Colonic mucosa (tissue), 4 donors: ENCODE results near the gene CDK13. TPM values are rescaled to one million over a fixed set of nuclear protein-coding genes. Genes with fewer than 3 reads are reported as not detected.

Experiments
- DNase-seq: peaks from one replicate; pipeline ENCODE4 v3.0.0-alpha.2; 2020
- H3K27ac ChIP-seq: fragments of 200-600 bp; one replicate; pipeline ENCODE4 v1.8.0; 2021
- H3K27me3 ChIP-seq: fragments of 200-600 bp; one replicate; pipeline ENCODE4 v1.8.0; 2021
- H3K36me3 ChIP-seq: fragments of 200-600 bp; one replicate; pipeline ENCODE4 v1.8.0; 2021
- H3K4me1 ChIP-seq: fragments of 200-600 bp; one replicate; pipeline ENCODE4 v1.8.0; 2021; ENCODE audit warnings: mild to moderate bottlenecking
- H3K4me3 ChIP-seq: fragments of 200-600 bp; one replicate; pipeline ENCODE4 v1.8.0; 2021
- H3K9ac ChIP-seq, 2 donors: one replicate each; pipeline ENCODE4 v1.7.0; 2013; ENCODE audit warnings: control low read depth in 2 of 2, low read depth in 2 of 2, low read length in 2 of 2
- H3K9me3 ChIP-seq: fragments of 200-600 bp; one replicate; pipeline ENCODE4 v1.8.0; 2021
- intact Hi-C: fragments of 100-400 bp; cut with DNase I; formaldehyde crosslinking; loops from one replicate; pipeline ENCODE4 v1.14.1; 2022
- total RNA-seq, 2 donors: library from RNA; stranded (reverse); fragmentation: NEBNext Ultra II Directional in 1 of 2; extraction: Animal tissue kit (Norgen Biotek cat#: 25700) in 1 of 2; gene quantifications; one replicate each; pipeline ENCODE4 v1.2.1, GENCODE V29; 2021
- TF ChIP-seq, protein P1 (sequence below): fragments of 200-600 bp; IDR thresholded peaks from one replicate; pipeline ENCODE4 v1.8.0; 2022; ENCODE audit warnings: antibody characterized with exemption, mild to moderate bottlenecking
- donor health status: healthy.
- donor health status: DM: no; HTN: no; CAD: no.
- donor health status: DM: no; HTN: no; CAD: no.

The CDK13 gene
- total RNA-seq, 2 donors from 2014 or later = 42.3 to 45.2 TPM

GRCh38 chr7:39958038-39958437, 8.0 kb downstream of the CDK13 start:
- no peaks in the 10 kb centered on the region for H3K27me3 ChIP-seq
- no peak overlapping the region for H3K27ac ChIP-seq
- intact Hi-C loops = loop anchor here (5.0 kb wide), 1 partner anchor 94 kb away; no protein-coding TSS in a partner anchor
- no peaks in the 10 kb centered on the region for H3K36me3 ChIP-seq
- DNase-seq = no peak
- H3K9me3 ChIP-seq = no peaks in the 10 kb centered on the region
- H3K4me3 ChIP-seq = no peak overlapping the region
- peaks cover 17% of the 10 kb centered on the region for H3K4me1 ChIP-seq
- no peak overlapping the region for H3K9ac ChIP-seq
- TF ChIP-seq, protein P1, sequence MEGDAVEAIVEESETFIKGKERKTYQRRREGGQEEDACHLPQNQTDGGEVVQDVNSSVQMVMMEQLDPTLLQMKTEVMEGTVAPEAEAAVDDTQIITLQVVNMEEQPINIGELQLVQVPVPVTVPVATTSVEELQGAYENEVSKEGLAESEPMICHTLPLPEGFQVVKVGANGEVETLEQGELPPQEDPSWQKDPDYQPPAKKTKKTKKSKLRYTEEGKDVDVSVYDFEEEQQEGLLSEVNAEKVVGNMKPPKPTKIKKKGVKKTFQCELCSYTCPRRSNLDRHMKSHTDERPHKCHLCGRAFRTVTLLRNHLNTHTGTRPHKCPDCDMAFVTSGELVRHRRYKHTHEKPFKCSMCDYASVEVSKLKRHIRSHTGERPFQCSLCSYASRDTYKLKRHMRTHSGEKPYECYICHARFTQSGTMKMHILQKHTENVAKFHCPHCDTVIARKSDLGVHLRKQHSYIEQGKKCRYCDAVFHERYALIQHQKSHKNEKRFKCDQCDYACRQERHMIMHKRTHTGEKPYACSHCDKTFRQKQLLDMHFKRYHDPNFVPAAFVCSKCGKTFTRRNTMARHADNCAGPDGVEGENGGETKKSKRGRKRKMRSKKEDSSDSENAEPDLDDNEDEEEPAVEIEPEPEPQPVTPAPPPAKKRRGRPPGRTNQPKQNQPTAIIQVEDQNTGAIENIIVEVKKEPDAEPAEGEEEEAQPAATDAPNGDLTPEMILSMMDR = no peak

DNA sequence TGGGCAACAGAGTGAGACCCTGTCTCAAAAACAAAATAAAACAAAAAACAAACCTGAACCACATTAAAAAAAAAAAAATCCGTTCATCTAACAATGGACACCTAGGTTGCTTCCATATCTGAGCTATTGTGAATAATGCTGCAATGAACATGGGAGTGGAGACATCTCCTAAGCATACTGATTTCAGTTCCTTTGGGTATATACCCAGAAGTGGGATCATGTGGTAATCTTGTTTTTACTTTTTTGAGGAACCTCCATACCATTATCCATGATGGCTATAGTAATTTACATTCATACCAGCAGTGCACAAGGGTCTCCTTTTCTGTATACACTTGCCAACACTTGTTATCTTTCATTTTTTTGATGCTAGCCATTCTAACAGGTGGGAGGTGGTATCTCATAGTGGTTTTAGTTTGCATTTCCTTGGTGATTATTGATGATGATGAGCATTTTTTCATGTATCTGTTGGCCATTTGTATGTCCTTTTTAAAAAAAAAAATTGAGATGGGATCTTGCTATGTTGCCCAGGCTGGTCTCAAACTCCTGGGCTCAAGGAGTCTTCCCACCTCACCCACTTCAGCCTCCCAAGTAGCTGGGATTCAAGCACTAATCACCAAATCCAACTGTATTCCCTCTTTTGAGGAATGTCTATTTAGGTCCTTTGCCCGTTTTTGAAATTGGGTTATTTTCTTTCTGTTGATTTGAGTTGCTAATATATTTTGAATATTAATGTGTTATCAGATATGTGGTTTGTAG, 17.5 kb downstream of the CDK13 start:
- Histone ChIP-seq H3K4me1 (no peaks in the 10 kb centered on the region), H3K9me3 (no peaks in the 10 kb centered on the region), H3K9ac (no peak overlapping the region), H3K27me3 (no peaks in the 10 kb centered on the region), H3K4me3 (no peak overlapping the region), H3K27ac (no peak overlapping the region), H3K36me3 (no peaks in the 10 kb centered on the region)
- intact Hi-C loops = no loop called here
- TF ChIP-seq, protein P1 = no peak
- no peak for DNase-seq

GRCh38 chr7:39969431-39969830, 19.4 kb downstream of the CDK13 start:
- H3K4me3 ChIP-seq = no peak overlapping the region
- no peaks in the 10 kb centered on the region for H3K4me1 ChIP-seq
- no peak overlapping the region for H3K27ac ChIP-seq
- H3K36me3 ChIP-seq = no peaks in the 10 kb centered on the region
- no peaks in the 10 kb centered on the region for H3K9me3 ChIP-seq
- intact Hi-C loops = no loop called here
- DNase-seq = no peak
- no peaks in the 10 kb centered on the region for H3K27me3 ChIP-seq
- TF ChIP-seq, protein P1 = no peak
- no peak overlapping the region for H3K9ac ChIP-seq

DNA sequence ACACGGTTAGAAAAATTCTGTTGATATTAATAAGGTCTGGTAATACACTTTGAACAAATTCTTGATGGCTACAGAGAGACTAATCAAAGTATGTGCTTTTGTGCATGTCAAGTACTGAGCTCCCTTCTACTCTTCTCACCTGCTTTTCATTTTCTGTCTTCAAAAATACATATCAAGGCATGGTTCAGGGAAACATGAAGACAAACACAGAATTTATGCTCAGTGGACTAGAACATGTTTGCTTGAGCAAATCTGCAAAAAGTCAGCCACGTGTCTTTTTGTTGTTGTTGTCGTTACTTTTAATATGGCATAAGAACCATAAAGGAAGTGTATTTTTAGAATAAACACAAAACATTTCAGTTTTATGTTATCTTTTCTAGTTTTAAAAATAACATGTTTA, 21.9 kb downstream of the CDK13 start:
- no peaks in the 10 kb centered on the region for H3K4me1 ChIP-seq
- no peak overlapping the region for H3K27ac ChIP-seq
- H3K36me3 ChIP-seq = no peaks in the 10 kb centered on the region
- no peaks in the 10 kb centered on the region for H3K9me3 ChIP-seq
- intact Hi-C loops = no loop called here
- no peaks in the 10 kb centered on the region for H3K27me3 ChIP-seq
- H3K4me3 ChIP-seq = no peak overlapping the region
- TF ChIP-seq, protein P1 = no peak
- no peak overlapping the region for H3K9ac ChIP-seq
- DNase-seq = no peak

DNA sequence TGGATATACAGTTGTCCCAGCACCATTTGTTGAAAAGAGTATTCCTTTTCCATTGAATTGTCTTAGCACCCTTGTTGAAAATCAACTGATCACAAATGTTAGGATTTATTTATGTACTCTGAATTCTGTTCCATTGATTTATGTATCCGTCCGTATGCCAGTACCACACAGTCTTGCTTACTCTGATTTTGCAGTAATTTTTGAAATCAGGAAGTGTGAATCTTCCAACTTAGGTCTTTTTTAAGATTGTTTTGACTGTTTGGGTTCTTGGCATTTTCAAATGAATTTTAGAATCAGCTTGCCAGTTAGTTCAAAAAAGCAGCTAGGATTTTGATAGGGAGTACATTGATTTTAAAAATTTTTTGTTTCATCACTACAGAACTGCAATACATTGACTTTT, 23.7 kb downstream of the CDK13 start:
- Histone ChIP-seq H3K9ac (no peak overlapping the region), H3K4me3 (no peak overlapping the region), H3K27ac (no peak overlapping the region), H3K4me1 (no peaks in the 10 kb centered on the region), H3K9me3 (no peaks in the 10 kb centered on the region), H3K27me3 (no peaks in the 10 kb centered on the region), H3K36me3 (no peaks in the 10 kb centered on the region)
- intact Hi-C loops = no loop called here
- TF ChIP-seq, protein P1 = no peak
- DNase-seq = no peak
